ENCODE data around the gene KCNC3.

DNA sequence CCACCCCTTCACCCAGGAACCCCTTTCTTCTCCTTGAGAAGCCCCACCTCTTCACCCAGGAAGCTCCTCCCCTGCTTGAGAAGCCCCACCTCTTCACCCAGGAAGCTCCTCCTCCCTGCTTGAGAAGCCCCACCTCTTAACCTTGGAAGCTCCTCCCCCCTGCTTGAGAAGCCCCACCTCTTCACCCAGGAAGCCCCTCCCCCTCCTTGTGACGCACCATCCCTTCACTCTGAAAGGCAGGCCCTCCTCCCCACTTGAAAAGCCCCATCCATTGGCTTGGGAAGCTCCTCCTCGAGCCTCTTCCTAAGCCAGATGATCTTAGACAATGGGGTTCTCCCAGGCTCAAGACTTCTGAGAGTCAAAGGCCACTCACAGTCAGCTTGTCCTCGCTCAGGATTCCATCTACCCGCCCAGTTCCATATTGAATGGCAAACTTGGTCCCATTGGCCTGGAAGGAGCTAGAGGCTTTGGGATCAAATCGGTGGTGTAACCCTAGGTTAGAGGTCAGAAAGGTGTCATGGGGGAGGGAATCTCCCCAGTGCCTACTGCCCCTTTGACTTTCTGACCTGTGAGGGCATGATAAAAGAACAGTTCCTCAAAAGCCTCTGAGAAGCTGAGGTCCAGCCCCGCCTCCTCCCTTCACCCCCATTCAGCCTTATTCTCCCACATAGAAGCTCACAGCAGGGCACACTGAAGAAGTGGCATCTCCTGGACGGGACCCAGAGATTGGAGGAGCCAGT lies 32.3 kb upstream of the KCNC3 start:
- TF ChIP-seq, protein P1, sequence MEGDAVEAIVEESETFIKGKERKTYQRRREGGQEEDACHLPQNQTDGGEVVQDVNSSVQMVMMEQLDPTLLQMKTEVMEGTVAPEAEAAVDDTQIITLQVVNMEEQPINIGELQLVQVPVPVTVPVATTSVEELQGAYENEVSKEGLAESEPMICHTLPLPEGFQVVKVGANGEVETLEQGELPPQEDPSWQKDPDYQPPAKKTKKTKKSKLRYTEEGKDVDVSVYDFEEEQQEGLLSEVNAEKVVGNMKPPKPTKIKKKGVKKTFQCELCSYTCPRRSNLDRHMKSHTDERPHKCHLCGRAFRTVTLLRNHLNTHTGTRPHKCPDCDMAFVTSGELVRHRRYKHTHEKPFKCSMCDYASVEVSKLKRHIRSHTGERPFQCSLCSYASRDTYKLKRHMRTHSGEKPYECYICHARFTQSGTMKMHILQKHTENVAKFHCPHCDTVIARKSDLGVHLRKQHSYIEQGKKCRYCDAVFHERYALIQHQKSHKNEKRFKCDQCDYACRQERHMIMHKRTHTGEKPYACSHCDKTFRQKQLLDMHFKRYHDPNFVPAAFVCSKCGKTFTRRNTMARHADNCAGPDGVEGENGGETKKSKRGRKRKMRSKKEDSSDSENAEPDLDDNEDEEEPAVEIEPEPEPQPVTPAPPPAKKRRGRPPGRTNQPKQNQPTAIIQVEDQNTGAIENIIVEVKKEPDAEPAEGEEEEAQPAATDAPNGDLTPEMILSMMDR (conservative IDR thresholded peaks at IDR 0.05 in 1 of 2, IDR thresholded peaks at IDR 0.05 in 1 of 2; ENCODE audit: extremely low read depth in 1 of 2, insufficient read depth in 1 of 2, low read depth in 1 of 2, low read length in 2 of 2): no peak
- TF ChIP-seq EZH2 (IDR thresholded peaks at IDR 0.05; ENCODE audit: borderline replicate concordance, low read length): no peak

Measured in mammary epithelial cell (primary cell).